HEK293 (cell line): ENCODE results near the gene UQCC2.
A peak's percentile ranks its signal among the peaks of the same experiment; 100 is the strongest.

Experiments used
- CTCF ChIA-PET: fragments of 350-600 bp; formaldehyde crosslinking; extraction: SDS; loops from one replicate; lab custom pipeline; 2021; ENCODE audit warnings: antibody characterized with exemption; lab: Yijun Ruan, JAX
- POLR2A ChIA-PET: fragments of 300-600 bp; formaldehyde crosslinking; extraction: SDS; loops from one replicate; lab custom pipeline; 2020; ENCODE audit warnings: antibody characterized with exemption, inconsistent platforms; lab: Yijun Ruan, JAX
- H3K27ac ChIP-seq: fragments of 200-500 bp; sonication (Bioruptor generic); 2 replicates; pipeline ENCODE4 v1.5.1; 2014; ENCODE audit warnings: low read depth, low read length, control low read depth, inconsistent platforms; ENCODE audit errors: extremely low read depth
- H3K36me3 ChIP-seq, 2 experiments: fragments of 200-500 bp in 1 of 2; sonication (Bioruptor generic) in 1 of 2; 1 replicate in 1 of 2; 2 replicates in 1 of 2; pipeline ENCODE4 v1.5.1; 2014 to 2017; ENCODE audit warnings: inconsistent platforms in 2 of 2, low read length in 2 of 2; ENCODE audit not compliant: control insufficient read depth in 2 of 2, insufficient read depth in 1 of 2
- H3K4me1 ChIP-seq: fragments of 200-500 bp; sonication (Bioruptor generic); 2 replicates; pipeline ENCODE4 v1.5.1; 2014; ENCODE audit warnings: mild to moderate bottlenecking, low read length, inconsistent platforms; ENCODE audit not compliant: control insufficient read depth, insufficient read depth
- H3K4me3 ChIP-seq: 2 replicates; pipeline ENCODE4 v1.5.1; 2011; ENCODE audit warnings: low read depth, mild to moderate bottlenecking, control low read depth, low read length, moderate library complexity
- H3K9me3 ChIP-seq: fragments of 200-500 bp; sonication (Bioruptor generic); 2 replicates; pipeline ENCODE4 v1.5.1; 2014; ENCODE audit warnings: low read depth, low read length, inconsistent platforms; ENCODE audit not compliant: control insufficient read depth, insufficient read depth
- ELK4 ChIP-seq: IDR thresholded peaks from 2 replicates; pipeline ENCODE4 v1.6.1; 2011; ENCODE audit warnings: mild to moderate bottlenecking, low read depth, low read length, borderline replicate concordance
- FEZF1 ChIP-seq: fragments of 450-650 bp; formaldehyde crosslinking; IDR thresholded peaks from 2 replicates; pipeline ENCODE4 v1.5.1; 2016; ENCODE audit warnings: missing biosample characterization, missing genetic modification characterization
- GLI2 ChIP-seq: fragments of 450-650 bp; formaldehyde crosslinking; IDR thresholded peaks from 2 replicates; pipeline ENCODE4; 2017; ENCODE audit warnings: missing biosample characterization, missing genetic modification characterization, low read depth, borderline replicate concordance
- GLIS1 ChIP-seq: fragments of 450-650 bp; formaldehyde crosslinking; IDR thresholded peaks from 2 replicates; pipeline ENCODE4 v1.5.1; 2016; ENCODE audit warnings: missing biosample characterization, missing genetic modification characterization
- GLIS2 ChIP-seq: fragments of 450-650 bp; formaldehyde crosslinking; IDR thresholded peaks from 2 replicates; pipeline ENCODE4 v1.5.1; 2016; ENCODE audit warnings: missing biosample characterization, missing genetic modification characterization
- IKZF3 ChIP-seq: fragments of 450-650 bp; IDR thresholded peaks from 2 replicates; pipeline ENCODE4 v1.5.0; 2018; ENCODE audit warnings: missing biosample characterization, mild to moderate bottlenecking, missing genetic modification characterization, moderate library complexity
- KLF16 ChIP-seq: fragments of 450-650 bp; formaldehyde crosslinking; IDR thresholded peaks from 2 replicates; pipeline ENCODE4 v1.5.1; 2017; ENCODE audit warnings: missing biosample characterization, missing genetic modification characterization
- PRDM6 ChIP-seq: fragments of 450-650 bp; formaldehyde crosslinking; IDR thresholded peaks from 2 replicates; pipeline ENCODE4 v1.5.1; 2017; ENCODE audit warnings: missing biosample characterization, missing genetic modification characterization
- SCRT1 ChIP-seq: fragments of 450-650 bp; formaldehyde crosslinking; IDR thresholded peaks from 2 replicates; pipeline ENCODE4 v1.5.1; 2016; ENCODE audit warnings: missing biosample characterization, missing genetic modification characterization, borderline replicate concordance
- SP7 ChIP-seq: fragments of 450-650 bp; formaldehyde crosslinking; IDR thresholded peaks from 2 replicates; pipeline ENCODE4 v1.5.1; 2016; ENCODE audit warnings: missing biosample characterization, missing genetic modification characterization
- YY1 ChIP-seq: fragments of 450-650 bp; formaldehyde crosslinking; IDR thresholded peaks from 2 replicates; pipeline ENCODE4 v1.5.1; 2018; ENCODE audit warnings: missing biosample characterization, missing genetic modification characterization
- ZBTB17 ChIP-seq: fragments of 450-650 bp; formaldehyde crosslinking; IDR thresholded peaks from 2 replicates; pipeline ENCODE4 v1.5.1; 2016; ENCODE audit warnings: missing biosample characterization, missing genetic modification characterization
- ZIC2 ChIP-seq: fragments of 450-650 bp; formaldehyde crosslinking; IDR thresholded peaks from 2 replicates; pipeline ENCODE4 v1.5.1; 2016; ENCODE audit warnings: missing biosample characterization, missing genetic modification characterization
- ZNF132 ChIP-seq: fragments of 450-650 bp; formaldehyde crosslinking; IDR thresholded peaks from 2 replicates; pipeline ENCODE4 v1.5.1; 2017; ENCODE audit warnings: missing biosample characterization, missing genetic modification characterization, borderline replicate concordance
- ZNF138 ChIP-seq: fragments of 450-650 bp; formaldehyde crosslinking; IDR thresholded peaks from 2 replicates; pipeline ENCODE4 v1.5.1; 2016; ENCODE audit warnings: missing biosample characterization, missing genetic modification characterization, borderline replicate concordance
- ZNF18 ChIP-seq: fragments of 450-650 bp; formaldehyde crosslinking; IDR thresholded peaks from 2 replicates; pipeline ENCODE4 v1.5.1; 2016; ENCODE audit warnings: missing biosample characterization, missing genetic modification characterization
- ZNF23 ChIP-seq: fragments of 450-650 bp; formaldehyde crosslinking; IDR thresholded peaks from 2 replicates; pipeline ENCODE4 v1.5.1; 2016; ENCODE audit warnings: missing biosample characterization, missing genetic modification characterization, borderline replicate concordance
- ZNF341 ChIP-seq: fragments of 450-650 bp; formaldehyde crosslinking; IDR thresholded peaks from 2 replicates; pipeline ENCODE4; 2016; ENCODE audit warnings: low read depth, missing biosample characterization, missing genetic modification characterization
- ZNF600 ChIP-seq: fragments of 450-650 bp; formaldehyde crosslinking; IDR thresholded peaks from 2 replicates; pipeline ENCODE4 v1.5.1; 2016; ENCODE audit warnings: missing biosample characterization, missing genetic modification characterization
- ZNF623 ChIP-seq: fragments of 450-650 bp; formaldehyde crosslinking; IDR thresholded peaks from 2 replicates; pipeline ENCODE4 v1.5.1; 2016; ENCODE audit warnings: missing biosample characterization, missing genetic modification characterization
- ZNF707 ChIP-seq: fragments of 450-650 bp; formaldehyde crosslinking; IDR thresholded peaks from 2 replicates; pipeline ENCODE4 v1.5.1; 2016; ENCODE audit warnings: missing biosample characterization, missing genetic modification characterization
- ZNF776 ChIP-seq: fragments of 450-650 bp; formaldehyde crosslinking; IDR thresholded peaks from 2 replicates; pipeline ENCODE4 v1.5.0; 2017; ENCODE audit warnings: missing biosample characterization, missing genetic modification characterization, borderline replicate concordance
- ZNF843 ChIP-seq: fragments of 450-650 bp; formaldehyde crosslinking; IDR thresholded peaks from 2 replicates; pipeline ENCODE4 v1.5.1; 2016; ENCODE audit warnings: missing biosample characterization, missing genetic modification characterization
- ZSCAN23 ChIP-seq: fragments of 450-650 bp; formaldehyde crosslinking; IDR thresholded peaks from 2 replicates; pipeline ENCODE4 v1.5.1; 2016; ENCODE audit warnings: missing biosample characterization, missing genetic modification characterization
- ZSCAN5A ChIP-seq: fragments of 450-650 bp; formaldehyde crosslinking; IDR thresholded peaks from 2 replicates; pipeline ENCODE4 v1.5.1; 2016; ENCODE audit warnings: missing biosample characterization, missing genetic modification characterization

Gene UQCC2

GRCh38 chr6:33711140-33712129, at the start of gene UQCC2 (continued):
- TF ChIP-seq PRDM6: no peak
- 0 out of 2 replicates have a peak, but pooled peaks have one; percentile 42 for TF ChIP-seq GLIS1
- TF ChIP-seq ZNF341 (tag by site-specific recombination): peak; percentile 51; the same call in 1 of the 2 replicates
- no peak for TF ChIP-seq ZNF132 (tag by site-specific recombination)
- TF ChIP-seq GLIS2 (tag by site-specific recombination): peak; percentile 65
- TF ChIP-seq ELK4: no peak
- peak; percentile 85 for TF ChIP-seq ZBTB17
- TF ChIP-seq GLI2 (tag by site-specific recombination): no peak
- TF ChIP-seq YY1: peak; percentile 96
- no peak for TF ChIP-seq ZNF623
- TF ChIP-seq ZSCAN23 (tag by site-specific recombination): no peak
- TF ChIP-seq SP7 (tag by site-specific recombination): peak; percentile 82
- TF ChIP-seq IKZF3 (tag by site-specific recombination): 0 out of 2 replicates have a peak, but pooled peaks have one; percentile 22

GRCh38 chr6:33759887-33760629, 48.6 kb upstream of the UQCC2 start:
- H3K4me3 ChIP-seq: no peak overlapping the region
- CTCF ChIA-PET: interaction anchor here (0.5 to 12.1 kb wide), 7 partner anchors 10 to 817 kb away, joined by 3 to 193 read pairs (median 32); partner anchors contain the start of genes IP6K3 and UQCC2
- H3K4me1 ChIP-seq: peaks cover 22% of the 10 kb centered on the region
- no peaks in the 10 kb centered on the region for H3K36me3 ChIP-seq
- TF ChIP-seq ZNF23 (tag by site-specific recombination): no peak
- no peak for TF ChIP-seq ZNF138 (tag by site-specific recombination)
- no peak for TF ChIP-seq GLIS1
- no peak for TF ChIP-seq SCRT1 (tag by site-specific recombination)
- TF ChIP-seq ZIC2 (tag by site-specific recombination): no peak
- no peak for TF ChIP-seq ZNF341 (tag by site-specific recombination)
- TF ChIP-seq ZNF776 (tag by site-specific recombination): no peak
- TF ChIP-seq KLF16 (tag by site-specific recombination): no peak
- peak; percentile 24; the same call in 1 of the 2 replicates for TF ChIP-seq ZNF600
- TF ChIP-seq ZNF843 (tag by site-specific recombination): no peak
- peak; percentile 69 for TF ChIP-seq ZNF18 (tag by site-specific recombination)
- TF ChIP-seq ZNF707 (tag by site-specific recombination): no peak
- no peak for TF ChIP-seq FEZF1 (tag by site-specific recombination)
- no peak for TF ChIP-seq ZSCAN5A (tag by site-specific recombination)
- TF ChIP-seq YY1: no peak
- TF ChIP-seq ZBTB17: peak; percentile 51
- H3K27ac ChIP-seq: peak overlapping the region; percentile 17; the same call in 1 of the 2 replicates
- POLR2A ChIA-PET: interaction anchor here (1.0 to 1.7 kb wide), 2 partner anchors 11 to 49 kb away, joined by 4 to 7 read pairs; partner anchors contain the start of gene UQCC2
- H3K9me3 ChIP-seq: no peaks in the 10 kb centered on the region
